Uterus (tissue), 2 donors: ENCODE measurements around the gene WDR76.

ENCODE experiments used
- CTCF ChIP-seq, 4 experiments: fragments of 200-600 bp in 2 of 4; fragments of 450-650 bp in 2 of 4; sonication (generic) in 2 of 4; IDR thresholded peaks; one replicate each; pipeline ENCODE4 v1.5.1; 2016 to 2019; ENCODE audit warnings: antibody characterized with exemption in 4 of 4, mild to moderate bottlenecking in 2 of 4, moderate library complexity in 1 of 4
- POLR2A ChIP-seq, 2 donors: fragments of 450-650 bp; IDR thresholded peaks; one replicate each; pipeline ENCODE4 v1.6.1; 2016; ENCODE audit warnings: antibody characterized with exemption in 2 of 2, mild to moderate bottlenecking in 1 of 2, moderate library complexity in 1 of 2

DNA sequence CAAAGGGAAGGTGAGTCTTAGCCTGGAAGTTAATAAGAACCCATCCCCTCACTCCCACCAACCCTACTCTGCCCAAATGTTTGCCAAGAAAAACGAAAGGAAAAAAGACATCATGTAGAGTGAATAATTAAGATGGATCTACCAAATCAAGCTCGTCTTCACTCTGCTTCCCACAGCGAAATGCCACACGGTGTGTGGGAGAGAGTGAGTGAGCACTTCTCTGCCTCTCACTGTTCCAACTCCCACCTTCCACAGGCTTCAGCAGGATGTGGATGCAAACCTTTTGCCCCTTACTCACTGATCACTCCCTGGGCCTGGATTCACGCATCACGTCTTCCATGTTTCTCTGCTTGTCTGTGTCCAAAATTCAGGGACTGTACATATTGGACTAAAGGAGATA lies 85.4 kb downstream of the WDR76 start:
- TF ChIP-seq CTCF (IDR thresholded peaks at IDR 0.05) (no peak), POLR2A (IDR thresholded peaks at IDR 0.05) (no peak)
